ENCODE measurements around the gene MIOX. TPM values are rescaled to one million over a fixed set of nuclear protein-coding genes. Genes with fewer than 3 reads are reported as not detected.

Gene MIOX
- total and polyA plus RNA-seq, 9 of the 15 experiments (the other 6 are each of a cell fraction or from before 2014, with no cell fraction given): 0.08 TPM; not detected in 8

- WGBS (ENCODE audit: insufficient coverage, low coverage, missing lambda C conversion rate): 89% methylated on average over 13 of the region's 18 CpGs
- peaks cover 12% of the 10 kb centered on the region; the same call in 1 of the 2 replicates for H4K20me1 ChIP-seq (replicated peaks; ENCODE audit: control insufficient read depth, insufficient read depth, low read length)
- no peak for TF ChIP-seq RFX7 (CRISPR knock-in tag; IDR thresholded peaks at IDR 0.05)
- no peak for TF ChIP-seq BCOR (IDR thresholded peaks at IDR 0.05)
- no peak for TF ChIP-seq ESRRB (CRISPR knock-in tag; IDR thresholded peaks at IDR 0.05; ENCODE audit: borderline replicate concordance)
- TF ChIP-seq POU5F1 (IDR thresholded peaks at IDR 0.05; ENCODE audit: borderline replicate concordance, low read depth, low read length, partially characterized antibody): no peak
- TF ChIP-seq PHB2 (IDR thresholded peaks at IDR 0.05; ENCODE audit: low read depth): no peak
- no peak for TF ChIP-seq ZNF24 (IDR thresholded peaks at IDR 0.05)
- TF ChIP-seq CLOCK (CRISPR knock-in tag; IDR thresholded peaks at IDR 0.05; ENCODE audit: borderline replicate concordance): no peak
- TF ChIP-seq RCOR1 (IDR thresholded peaks at IDR 0.05; ENCODE audit: borderline replicate concordance in 1 of 2, low read depth in 2 of 2, low read length in 2 of 2): no peak
- TF ChIP-seq KLF16 (IDR thresholded peaks at IDR 0.05): no peak
- no peak for TF ChIP-seq ARNT (IDR thresholded peaks at IDR 0.05)
- no peak for TF ChIP-seq HMBOX1 (IDR thresholded peaks at IDR 0.05)
- TF ChIP-seq POLR3A (IDR thresholded peaks at IDR 0.05; ENCODE audit: borderline replicate concordance, extremely low read depth, insufficient read depth, insufficient read length): no peak
- ChIA-PET POLR2A (interaction anchor here (1.3 to 2.3 kb wide), 4 partner anchors 12 to 35 kb away, joined by 4 to 8 read pairs (median 5); partner anchors contain the start of genes LMF2, NCAPH2 and SYCE3), CTCF (ENCODE audit: low intra/inter-chr PET ratio) (no interaction called here)
- H3K9me1 ChIP-seq (ENCODE audit: control insufficient read depth, insufficient read depth, low read length): no peaks in the 10 kb centered on the region
- peaks cover 8 to 79% of the 10 kb centered on the region in 2 experiments; a peak in 4 of 5 replicates for H3K4me1 ChIP-seq (replicated peaks in 1 of 2; ENCODE audit: control insufficient read depth in 2 of 2, insufficient read depth in 2 of 2, low read length in 2 of 2)
- BruUV-seq (replicated peaks): no TSS peak
- H3K4me3 ChIP-seq: no peak overlapping the region
- no peaks in the 10 kb centered on the region for H3K27me3 ChIP-seq (ENCODE audit: control insufficient read depth in 2 of 2, insufficient read depth in 2 of 2, low read length in 2 of 2)
- H3K4me2 ChIP-seq (ENCODE audit: insufficient read depth, low read length): no peak overlapping the region
- H3K79me2 ChIP-seq (ENCODE audit: control insufficient read depth, insufficient read depth, low read length): peaks cover 34% of the 10 kb centered on the region
- H3K9me3 ChIP-seq (replicated peaks; ENCODE audit: control insufficient read depth, insufficient read depth, low read depth, low read length): 0 out of 2 replicates have a peak, but pooled peaks cover 2% of the 10 kb centered on the region
- in situ Hi-C loops (cut with MboI) (no loop called here), intact Hi-C loops (cut with micrococcal nuclease) (loop anchor here (5.0 kb wide), 1 partner anchor 34 kb away; the partner anchor contains the start of gene SYCE3)
- DNase-seq (ENCODE audit: extremely low read depth in 1 of 4, low spot score in 3 of 4) (no peak), ATAC-seq (no peak), FAIRE-seq (no peak)
- H3K27ac ChIP-seq (ENCODE audit: extremely low read depth, low read depth, low read length): no peak overlapping the region
- H3K9ac ChIP-seq (ENCODE audit: insufficient read depth in 1 of 2, low read depth in 2 of 2, low read length in 2 of 2): no peak overlapping the region
- H3K36me3 ChIP-seq (ENCODE audit: control insufficient read depth, insufficient read depth, low read length): peaks cover 17% of the 10 kb centered on the region; the same call in 1 of the 3 replicates
- H2AFZ ChIP-seq (ENCODE audit: low read depth, low read length): no peak overlapping the region
These were observed 41.4 kb downstream of the MIOX start for GRCh38 chr22:50527921-50528681.
